Mesothelial cell of epicardium (in vitro differentiated cells): Measurements from ENCODE around the gene LOXL3. TPM values are rescaled to one million over a fixed set of nuclear protein-coding genes. Genes with fewer than 3 reads are reported as not detected.

ENCODE experiments used
- DNase-seq, 2 experiments: peaks; one replicate each; pipeline ENCODE4 v3.0.0; 2021; ENCODE audit warnings: low spot score in 2 of 2; ENCODE audit not compliant: unreplicated experiment in 2 of 2
- H3K27ac Mint-ChIP-seq: 2 replicates; pipeline ENCODE4 v1.8.0; 2021; ENCODE audit warnings: mixed read lengths
- H3K27me3 Mint-ChIP-seq: 2 replicates; pipeline ENCODE4 v1.8.0; 2021; ENCODE audit warnings: low read depth, mixed read lengths
- H3K36me3 Mint-ChIP-seq: 2 replicates; pipeline ENCODE4 v1.8.0; 2021; ENCODE audit warnings: mixed read lengths
- H3K4me1 Mint-ChIP-seq: 2 replicates; pipeline ENCODE4 v1.8.0; 2021; ENCODE audit warnings: mixed read lengths
- H3K4me3 Mint-ChIP-seq: 2 replicates; pipeline ENCODE4 v1.8.0; 2021; ENCODE audit warnings: mild to moderate bottlenecking, moderate library complexity, mixed read lengths
- H3K9me3 Mint-ChIP-seq: 2 replicates; pipeline ENCODE4 v1.8.0; 2021; ENCODE audit warnings: mixed read lengths
- total RNA-seq: library from RNA; stranded (reverse); gene quantifications from 3 replicates; pipeline ENCODE4 v1.2.1, GENCODE V29; 2021
- TF ChIP-seq, protein P1 (sequence below): fragments of 200-600 bp; sonication (generic); IDR thresholded peaks from one replicate; pipeline ENCODE4 v1.5.0; 2021; ENCODE audit warnings: antibody characterized with exemption; ENCODE audit not compliant: unreplicated experiment

Gene LOXL3
- total RNA-seq, 1 donor from 2014 or later: 26.7 TPM

DNA sequence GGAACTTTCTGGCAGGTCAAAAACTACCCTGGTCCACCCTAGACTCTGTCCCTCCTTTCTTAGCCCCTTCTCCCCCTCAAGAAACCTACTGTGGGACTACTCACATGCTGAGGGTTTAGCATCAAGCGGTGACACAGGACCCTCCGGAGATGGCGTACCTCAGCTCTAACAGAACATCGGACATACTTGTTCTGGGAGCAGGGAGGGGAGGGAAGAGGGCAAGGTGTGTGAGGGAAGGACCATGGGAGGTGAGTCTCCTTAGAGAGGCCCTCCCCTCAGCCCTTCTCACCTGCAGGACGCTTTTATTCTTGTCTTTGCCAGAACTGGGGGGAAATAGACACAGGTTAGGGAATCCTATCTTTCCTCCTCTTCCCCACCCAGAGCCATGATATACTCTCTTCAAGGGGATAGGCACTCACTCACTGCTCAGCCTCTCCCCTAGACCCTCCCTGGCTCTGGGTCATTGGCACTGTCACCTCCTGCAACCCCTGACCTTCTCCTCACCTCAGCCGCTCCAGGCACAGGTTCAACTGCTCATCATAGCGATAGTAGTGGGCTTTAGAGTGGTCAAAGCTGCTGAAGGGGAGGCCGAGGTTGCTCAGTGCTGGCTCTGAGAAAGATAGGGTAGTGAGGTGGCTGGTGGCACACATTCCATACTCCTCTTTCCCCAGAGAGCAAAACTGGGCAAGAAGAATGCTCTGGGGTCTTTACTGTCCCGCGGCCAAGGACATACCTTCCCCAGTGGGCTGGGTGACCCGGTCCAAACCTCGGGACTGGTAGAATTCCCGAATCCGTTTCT lies 48.1 kb downstream of the LOXL3 start:
- H3K4me1 Mint-ChIP-seq: peaks cover 44% of the 10 kb centered on the region
- no peak overlapping the region for H3K27ac Mint-ChIP-seq
- peak overlapping the region; percentile 18 for H3K4me3 Mint-ChIP-seq
- TF ChIP-seq, protein P1, sequence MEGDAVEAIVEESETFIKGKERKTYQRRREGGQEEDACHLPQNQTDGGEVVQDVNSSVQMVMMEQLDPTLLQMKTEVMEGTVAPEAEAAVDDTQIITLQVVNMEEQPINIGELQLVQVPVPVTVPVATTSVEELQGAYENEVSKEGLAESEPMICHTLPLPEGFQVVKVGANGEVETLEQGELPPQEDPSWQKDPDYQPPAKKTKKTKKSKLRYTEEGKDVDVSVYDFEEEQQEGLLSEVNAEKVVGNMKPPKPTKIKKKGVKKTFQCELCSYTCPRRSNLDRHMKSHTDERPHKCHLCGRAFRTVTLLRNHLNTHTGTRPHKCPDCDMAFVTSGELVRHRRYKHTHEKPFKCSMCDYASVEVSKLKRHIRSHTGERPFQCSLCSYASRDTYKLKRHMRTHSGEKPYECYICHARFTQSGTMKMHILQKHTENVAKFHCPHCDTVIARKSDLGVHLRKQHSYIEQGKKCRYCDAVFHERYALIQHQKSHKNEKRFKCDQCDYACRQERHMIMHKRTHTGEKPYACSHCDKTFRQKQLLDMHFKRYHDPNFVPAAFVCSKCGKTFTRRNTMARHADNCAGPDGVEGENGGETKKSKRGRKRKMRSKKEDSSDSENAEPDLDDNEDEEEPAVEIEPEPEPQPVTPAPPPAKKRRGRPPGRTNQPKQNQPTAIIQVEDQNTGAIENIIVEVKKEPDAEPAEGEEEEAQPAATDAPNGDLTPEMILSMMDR: no peak
- H3K27me3 Mint-ChIP-seq: peaks cover 64% of the 10 kb centered on the region
- H3K9me3 Mint-ChIP-seq: no peaks in the 10 kb centered on the region
- DNase-seq: no peak
- H3K36me3 Mint-ChIP-seq: peaks cover 16% of the 10 kb centered on the region

DNA sequence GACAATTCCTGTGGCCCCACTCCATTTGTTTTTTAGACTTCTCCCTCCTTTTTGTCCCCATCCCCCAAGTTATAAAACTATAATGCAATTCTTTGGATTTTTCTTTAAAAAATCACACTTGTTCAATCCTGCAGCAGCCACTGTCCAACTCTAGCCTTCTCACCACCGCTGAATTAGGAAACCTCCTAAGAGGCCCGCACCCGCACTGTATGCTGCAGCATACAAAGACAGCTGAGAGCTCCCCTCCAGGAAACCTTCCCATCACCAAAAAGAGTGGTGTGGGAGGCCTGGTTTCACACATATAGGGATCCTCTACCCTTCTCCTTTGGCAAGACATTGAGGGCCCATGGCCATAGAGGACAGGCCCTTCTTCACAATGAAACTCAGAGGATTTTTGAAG lies 49.2 kb downstream of the LOXL3 start:
- Mint-ChIP-seq H3K4me3 (peak overlapping the region; percentile 68), H3K27ac (no peak overlapping the region), H3K27me3 (peaks cover 64% of the 10 kb centered on the region), H3K9me3 (no peaks in the 10 kb centered on the region), H3K4me1 (peaks cover 49% of the 10 kb centered on the region), H3K36me3 (peaks cover 16% of the 10 kb centered on the region)
- no peak for DNase-seq
- TF ChIP-seq, protein P1: no peak

DNA sequence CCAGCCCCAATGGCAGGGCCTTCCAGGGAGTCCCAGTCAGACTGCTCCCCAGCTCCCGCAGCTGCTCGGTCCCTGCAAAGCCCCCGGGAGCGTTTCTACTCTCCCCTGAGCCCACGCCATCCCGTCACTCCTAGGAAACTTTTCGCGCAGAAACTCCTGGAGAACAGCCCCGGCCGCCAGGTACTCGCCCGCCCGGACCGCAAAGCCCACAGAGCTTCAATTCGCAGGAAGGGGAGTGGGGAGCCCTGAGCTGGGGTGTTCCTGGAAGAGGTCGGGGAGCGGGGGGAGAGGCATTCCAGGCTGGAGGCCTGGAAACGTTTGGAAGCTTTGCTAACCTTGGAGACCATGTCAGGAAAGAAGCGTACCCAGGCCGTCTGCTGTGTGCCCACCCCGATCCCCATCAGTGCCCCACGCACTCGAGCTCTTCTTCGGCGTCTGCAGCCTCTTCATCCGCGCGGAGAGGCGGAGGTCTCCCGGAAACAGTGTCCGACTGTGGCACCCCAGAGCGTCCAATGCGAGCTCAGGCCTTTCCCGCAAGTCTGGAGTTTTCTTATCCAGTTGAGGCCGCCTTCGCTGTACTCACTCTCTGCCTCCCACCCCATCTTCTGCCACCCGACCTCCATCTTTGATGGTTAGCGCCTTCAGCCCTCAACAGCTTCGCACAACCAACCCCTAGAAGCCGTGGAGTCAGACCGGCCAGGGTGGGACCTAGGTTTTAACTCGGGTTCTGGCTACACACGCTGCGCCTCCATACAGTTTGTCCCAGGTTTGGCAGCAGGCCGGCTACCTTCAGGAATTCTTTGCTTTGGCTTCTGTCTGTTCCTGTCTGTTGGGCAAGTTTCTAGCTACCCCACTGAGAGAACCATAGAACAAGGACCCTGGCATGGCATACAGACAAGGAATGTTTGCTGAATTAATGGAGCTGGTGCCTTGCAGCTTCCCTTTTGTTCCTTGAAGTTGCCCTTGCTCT lies 50.0 kb downstream of the LOXL3 start:
- Mint-ChIP-seq H3K27me3 (peaks cover 70% of the 10 kb centered on the region), H3K4me3 (peak overlapping the region; percentile 68), H3K36me3 (peaks cover 16% of the 10 kb centered on the region), H3K4me1 (peaks cover 54% of the 10 kb centered on the region), H3K27ac (no peak overlapping the region), H3K9me3 (no peaks in the 10 kb centered on the region)
- no peak for DNase-seq
- TF ChIP-seq, protein P1: no peak

DNA sequence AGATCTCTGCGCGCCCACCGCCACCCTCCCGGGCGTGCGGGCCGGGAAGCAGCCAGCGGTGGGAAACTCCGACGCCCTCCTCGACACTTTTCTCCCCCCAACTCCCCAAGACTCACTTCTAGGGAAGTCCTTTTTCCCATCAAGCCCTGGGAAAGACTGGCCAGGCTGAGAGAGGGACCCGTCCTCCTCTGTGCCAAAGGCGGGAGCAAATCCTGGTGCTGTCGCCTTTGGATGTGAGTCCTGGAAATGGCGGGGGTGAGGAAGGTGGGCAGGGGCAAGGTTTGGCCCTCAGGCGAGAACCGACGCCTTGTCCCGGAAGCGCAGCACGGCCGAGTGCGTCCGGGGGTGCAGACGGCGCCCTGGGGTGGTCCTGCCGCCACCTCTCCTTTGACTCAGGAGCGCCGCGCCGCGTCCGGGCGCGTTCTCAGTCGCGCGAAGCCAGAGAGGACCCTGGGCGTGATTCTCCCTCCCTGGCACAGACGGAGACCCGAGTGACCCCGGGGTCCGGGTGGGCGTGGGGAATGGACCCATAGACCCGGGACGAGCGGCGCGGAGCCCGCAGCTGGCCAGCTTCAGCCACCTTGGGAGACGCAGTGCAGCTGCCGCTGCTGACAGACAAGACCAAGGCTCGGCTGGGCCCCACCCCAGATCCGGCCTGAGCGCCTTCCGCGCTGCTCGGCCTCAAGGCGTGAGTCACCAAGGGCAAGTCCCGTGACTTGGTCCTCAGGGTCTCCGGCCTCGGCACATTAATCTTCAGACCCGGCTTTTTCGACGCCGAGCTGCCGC lies 50.8 kb downstream of the LOXL3 start:
- Mint-ChIP-seq H3K9me3 (no peaks in the 10 kb centered on the region), H3K27ac (no peak overlapping the region), H3K4me1 (peaks cover 55% of the 10 kb centered on the region), H3K27me3 (peaks cover 74% of the 10 kb centered on the region), H3K4me3 (peak overlapping the region; percentile 68), H3K36me3 (peaks cover 16% of the 10 kb centered on the region)
- TF ChIP-seq, protein P1: no peak
- DNase-seq: peak in 1 of 2 experiments; percentile 61

DNA sequence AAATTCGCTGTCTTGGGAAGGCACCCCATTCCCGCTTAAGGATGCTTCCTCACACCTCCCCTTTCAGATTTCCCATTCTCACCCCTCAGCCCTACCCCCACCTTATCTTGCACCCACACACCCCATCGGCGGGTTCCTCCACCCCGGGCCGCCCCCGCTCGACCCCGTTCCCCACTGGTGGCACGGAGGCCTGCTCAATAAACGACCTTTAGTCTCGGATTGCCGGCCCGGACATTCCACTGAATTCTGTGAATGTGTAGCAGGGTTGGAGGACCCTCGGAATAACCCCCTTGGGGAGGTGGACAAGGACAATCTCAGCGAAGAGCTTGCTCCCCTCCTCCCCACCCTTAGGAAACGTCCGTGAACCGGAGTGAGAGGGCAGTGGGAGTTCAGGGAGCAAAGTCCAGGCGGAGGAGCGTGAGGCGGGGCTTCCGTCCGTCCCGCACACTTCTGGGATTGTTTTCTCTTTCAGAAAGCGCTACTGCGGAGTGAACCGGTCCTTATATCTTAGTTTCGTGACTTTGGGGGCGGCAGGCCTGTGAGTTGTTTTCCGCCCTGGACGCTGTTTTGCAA lies 51.5 kb downstream of the LOXL3 start:
- DNase-seq: no peak
- Mint-ChIP-seq H3K27ac (no peak overlapping the region), H3K4me1 (peaks cover 59% of the 10 kb centered on the region), H3K36me3 (peaks cover 16% of the 10 kb centered on the region), H3K4me3 (peak overlapping the region; percentile 68), H3K27me3 (peaks cover 81% of the 10 kb centered on the region), H3K9me3 (no peaks in the 10 kb centered on the region)
- TF ChIP-seq, protein P1: no peak
